GM19397 (cell line): ENCODE measurements around the gene BMPER.

ENCODE experiments used
- ATAC-seq: cut with Tn5 transposase; IDR thresholded peaks from one replicate; pipeline ENCODE4 v1.9.1; 2021; ENCODE audit warnings: mild to moderate bottlenecking, moderate library complexity; ENCODE audit not compliant: unreplicated experiment

BMPER gene

DNA sequence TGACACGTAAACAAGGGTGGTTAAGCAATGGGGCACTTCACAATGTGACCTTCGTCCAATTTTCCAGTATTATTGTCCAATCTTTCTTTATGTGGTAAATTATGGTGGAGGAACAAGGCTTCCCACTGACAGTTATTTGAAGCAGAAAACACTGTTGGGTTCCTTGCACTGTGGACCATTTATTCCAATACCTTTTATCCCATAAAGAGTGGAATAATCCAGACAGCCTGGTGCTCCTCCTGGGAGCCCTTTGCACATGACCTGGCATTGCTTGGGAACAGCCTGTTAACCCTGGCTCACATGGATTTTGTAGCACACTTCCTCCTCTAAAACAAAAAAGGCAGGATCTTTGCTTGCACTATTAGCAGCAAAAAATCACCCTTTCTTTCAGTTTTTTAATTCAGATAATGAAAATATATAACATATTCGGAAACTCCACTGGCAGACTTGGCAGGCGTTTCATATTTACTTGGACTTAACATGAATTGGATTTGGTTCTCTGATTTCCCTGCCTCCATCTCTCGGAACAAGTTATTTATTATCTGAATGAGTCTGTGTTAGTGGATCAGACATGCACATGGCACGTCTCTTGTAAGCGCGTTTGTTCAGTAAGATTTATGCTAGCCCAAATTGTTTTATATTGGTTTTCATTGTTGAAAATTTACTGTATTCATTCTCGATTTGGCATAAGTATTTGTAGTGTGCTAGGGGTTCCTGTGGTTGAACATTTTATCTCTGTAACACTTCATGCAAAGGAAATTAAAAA, 59.3 kb downstream of the BMPER start:
- no peak for ATAC-seq

- no peak for ATAC-seq
These were observed 59.9 kb downstream of the BMPER start for GRCh38 chr7:33965183-33965744.

- ATAC-seq, result no peak
These were observed 63.3 kb downstream of the BMPER start for GRCh38 chr7:33968591-33968990.

DNA sequence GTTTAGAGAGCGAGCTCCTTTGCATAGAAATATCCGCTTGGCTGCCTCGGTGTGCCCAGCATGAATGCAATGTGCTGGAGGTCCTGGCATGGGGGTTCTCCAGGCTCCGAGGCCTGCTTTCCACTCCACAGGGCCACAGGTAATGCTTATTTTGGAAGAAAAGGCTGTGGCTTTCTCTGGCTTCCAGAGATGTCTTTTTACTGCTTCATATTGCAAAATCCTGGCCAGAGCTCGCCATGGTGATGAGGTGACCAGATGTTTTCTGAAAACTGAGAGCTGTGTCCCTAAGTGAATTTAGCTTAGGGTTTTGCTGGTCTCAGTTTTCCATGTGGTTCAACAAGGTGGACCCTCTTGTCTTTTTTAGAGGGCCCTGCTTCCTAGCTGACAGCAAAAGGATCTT, 65.2 kb downstream of the BMPER start:
- ATAC-seq, result no peak

DNA sequence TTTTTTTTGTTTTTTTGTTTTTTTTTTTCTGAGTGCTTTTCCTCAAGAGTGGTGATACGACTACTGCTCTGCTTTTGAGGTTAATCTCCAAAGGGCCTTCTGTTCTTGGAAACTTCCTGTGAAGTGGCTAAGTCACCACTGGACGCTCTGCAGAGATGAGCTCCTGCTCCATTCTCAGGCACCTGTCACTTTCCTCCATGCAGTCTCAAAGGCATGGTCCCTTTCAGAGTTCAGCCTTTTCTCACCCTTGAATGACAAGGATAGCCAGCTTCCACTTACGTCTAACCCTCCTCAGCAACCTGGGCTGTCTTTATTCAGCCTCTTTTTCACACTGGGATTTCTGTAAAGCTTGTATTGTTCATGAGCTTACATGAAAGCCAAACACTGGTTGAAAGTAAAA, 65.8 kb downstream of the BMPER start:
- ATAC-seq, result no peak

- no peak for ATAC-seq
These were observed 68.1 kb downstream of the BMPER start for GRCh38 chr7:33973231-33974015.

DNA sequence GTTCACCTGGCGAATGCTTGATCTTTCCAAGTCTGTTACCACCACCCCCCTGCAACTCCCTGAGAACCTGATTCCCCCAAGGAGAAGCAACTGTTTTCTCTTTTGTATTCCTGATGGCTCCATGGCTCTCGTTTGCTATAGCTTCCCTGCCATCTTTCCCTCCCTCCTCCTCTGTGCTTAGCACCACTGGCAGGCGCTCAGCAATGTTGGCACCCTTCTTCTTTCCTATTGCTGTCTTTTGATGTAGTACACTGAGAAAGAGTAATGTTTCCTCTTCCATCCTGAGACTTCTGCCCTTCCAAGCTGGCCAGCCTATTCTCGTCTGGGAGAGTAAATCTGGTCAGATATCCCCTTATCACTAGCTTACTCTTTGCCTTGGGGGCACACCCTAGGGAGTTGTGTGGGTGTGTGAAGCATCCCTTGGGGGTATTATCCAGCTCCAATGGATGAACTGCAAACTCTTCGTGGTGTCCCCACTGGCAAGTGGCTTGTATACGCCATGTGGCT, 74.0 kb downstream of the BMPER start:
- ATAC-seq, result no peak

GRCh38 chr7:33979807-33980355, 74.5 kb downstream of the BMPER start:
- ATAC-seq, result no peak

- no peak for ATAC-seq
These were observed 75.9 kb downstream of the BMPER start for GRCh38 chr7:33981226-33981625.

DNA sequence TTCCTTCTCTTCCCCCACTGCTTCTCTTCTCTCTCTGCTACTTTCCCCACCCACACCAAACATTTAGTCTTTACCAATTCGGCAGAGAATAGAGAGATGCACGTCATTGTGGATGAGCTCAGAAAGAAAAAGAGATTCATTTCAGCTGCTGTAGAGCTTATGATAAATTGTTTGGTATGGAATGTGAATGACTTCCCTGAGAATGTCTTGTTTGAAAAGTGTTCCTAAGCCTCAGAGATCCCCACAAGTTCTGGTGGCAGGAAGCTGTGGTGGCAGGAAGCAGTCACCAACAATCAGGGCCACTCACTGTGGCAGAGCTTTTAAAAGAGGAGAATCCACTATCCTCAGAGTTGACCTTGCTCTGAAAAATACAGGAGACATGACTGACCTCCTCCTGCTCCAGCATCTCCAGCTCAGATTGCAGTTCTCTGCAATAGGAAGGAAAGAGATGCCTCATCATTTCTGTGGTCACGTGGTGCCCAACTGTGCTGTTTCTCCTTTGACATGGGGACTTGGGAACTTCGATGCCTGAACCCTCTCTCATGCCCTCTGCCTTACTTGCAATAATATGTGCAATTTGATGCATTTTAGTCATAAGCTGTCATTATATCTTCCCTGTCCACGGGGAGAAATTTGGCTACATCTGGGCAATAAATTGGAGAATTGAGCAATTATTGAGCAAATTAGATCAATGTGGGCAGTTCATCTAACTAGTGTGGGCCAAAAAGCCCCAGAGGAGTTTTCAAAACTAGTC, 76.5 kb downstream of the BMPER start:
- ATAC-seq, result no peak

DNA sequence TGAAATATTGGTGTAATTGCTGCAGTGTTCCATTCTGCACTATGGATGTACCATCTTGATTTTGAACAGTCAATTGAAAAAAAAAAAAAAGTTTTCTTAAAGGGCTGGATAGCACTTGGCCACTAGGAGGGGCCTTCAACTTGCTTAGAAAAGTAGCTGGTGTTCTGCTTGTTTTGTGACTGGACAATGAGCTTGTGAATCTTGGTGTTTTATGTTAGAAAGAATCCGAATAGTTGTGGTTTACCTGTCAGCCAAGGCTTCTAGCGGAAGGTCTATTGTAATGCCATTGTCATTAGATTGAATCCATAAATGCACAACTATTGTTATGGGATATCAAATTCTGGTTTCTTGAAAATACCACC, 77.1 kb downstream of the BMPER start:
- no peak for ATAC-seq

- no peak for ATAC-seq
These were observed 81.1 kb downstream of the BMPER start for GRCh38 chr7:33986451-33986850.

DNA sequence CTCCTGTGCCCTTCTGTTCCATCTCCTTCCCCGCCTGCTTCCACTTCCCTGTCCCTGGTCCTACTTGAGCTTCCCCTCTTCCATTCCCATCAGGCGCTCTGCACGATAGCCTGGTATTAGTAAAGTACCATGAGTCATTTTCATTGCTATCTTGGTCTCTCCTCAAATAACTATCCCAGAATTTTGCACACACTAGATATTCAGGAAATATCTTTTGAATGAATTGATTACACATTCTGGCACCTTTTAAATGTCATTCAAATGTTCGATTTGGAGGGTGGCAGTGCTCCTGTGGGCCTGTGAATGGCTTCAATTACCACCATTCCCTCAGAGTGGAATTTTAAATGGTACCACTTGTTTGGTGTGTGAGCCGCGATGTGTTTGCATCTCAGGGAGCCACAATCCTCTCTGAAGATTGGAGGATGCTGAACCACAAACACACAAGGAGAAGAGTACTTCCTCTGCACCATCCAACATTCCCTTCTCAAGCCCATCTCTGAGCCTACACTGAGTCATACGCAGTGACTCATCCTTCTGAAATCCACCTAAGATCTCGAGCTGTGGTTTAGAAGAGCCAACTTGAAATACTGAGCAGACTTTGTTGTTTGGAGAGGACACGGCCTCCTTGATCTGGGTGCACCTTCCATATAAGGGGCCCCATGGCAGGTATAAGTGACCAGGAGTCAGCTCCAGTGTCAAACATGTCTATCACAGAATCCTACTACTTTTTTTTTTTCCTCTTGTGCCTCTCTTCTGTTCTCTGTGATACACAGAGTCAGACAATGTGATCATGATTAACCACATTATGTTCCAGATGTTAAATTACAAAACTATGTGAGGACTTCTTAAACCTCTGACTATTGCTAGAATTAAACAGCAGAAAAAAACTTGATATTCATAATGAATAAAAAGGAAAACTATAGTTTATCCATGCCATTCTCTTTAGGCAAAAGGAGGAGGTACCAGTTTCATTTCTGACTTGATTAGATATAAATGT, 81.9 kb downstream of the BMPER start:
- ATAC-seq, result no peak

- no peak for ATAC-seq
These were observed 91.6 kb downstream of the BMPER start for GRCh38 chr7:33996899-33997298.

- ATAC-seq, result no peak
These were observed 93.1 kb downstream of the BMPER start for GRCh38 chr7:33998476-33998875.

- no peak for ATAC-seq
These were observed 105.8 kb downstream of the BMPER start for GRCh38 chr7:34011017-34011695.

- no peak for ATAC-seq
These were observed 106.4 kb downstream of the BMPER start for GRCh38 chr7:34011696-34012095.

DNA sequence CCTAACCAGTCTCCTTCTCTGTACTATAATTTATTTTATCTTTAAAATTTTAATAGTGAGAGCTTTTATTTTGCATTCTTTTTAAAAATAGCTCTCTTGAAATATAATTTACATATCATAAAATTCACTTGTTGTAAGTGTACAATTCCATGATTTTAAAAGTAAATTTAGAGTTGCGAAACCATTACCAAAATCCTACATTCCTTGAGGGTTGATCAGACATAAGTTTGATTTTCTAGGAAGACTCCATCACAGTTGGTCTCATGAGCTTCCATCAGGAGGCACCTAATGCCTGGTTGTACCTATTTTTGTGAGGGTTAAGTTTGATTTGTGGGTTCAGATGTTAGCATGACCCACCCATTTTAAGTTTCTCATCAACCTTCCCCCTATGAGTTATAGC, 108.1 kb downstream of the BMPER start:
- no peak for ATAC-seq

DNA sequence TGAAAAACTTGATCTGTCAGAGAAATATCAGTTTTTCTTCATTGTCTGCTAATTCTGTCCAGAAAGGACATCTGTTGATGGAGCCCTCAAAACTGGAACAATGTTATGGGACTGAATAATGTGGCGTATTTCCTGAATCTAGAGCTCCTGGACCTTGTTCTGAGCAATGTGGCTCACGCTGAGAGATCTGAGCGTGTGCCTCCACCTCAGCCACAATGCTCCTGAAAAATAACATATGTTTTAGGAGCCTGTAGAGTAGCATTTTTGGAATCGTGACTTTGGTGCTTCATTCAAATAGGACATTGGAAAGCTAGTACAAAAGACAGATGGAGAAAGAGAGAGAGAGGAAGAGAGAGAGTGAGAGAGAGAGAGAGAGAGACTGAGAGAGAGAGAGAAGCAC, 110.3 kb downstream of the BMPER start:
- ATAC-seq, result no peak
